ENCODE data around the gene HDAC5.

Gene HDAC5

GRCh38 chr17:44110011-44110686 is 13.3 kb downstream of the HDAC5 start:
- ATAC-seq (ENCODE audit: low read depth) (no peak), DNase-seq (ENCODE audit: low spot score) (no peak)
- no peak overlapping the region for H3K27ac ChIP-seq (ENCODE audit: poor library complexity, severe bottlenecking)
- TF ChIP-seq, protein P1, sequence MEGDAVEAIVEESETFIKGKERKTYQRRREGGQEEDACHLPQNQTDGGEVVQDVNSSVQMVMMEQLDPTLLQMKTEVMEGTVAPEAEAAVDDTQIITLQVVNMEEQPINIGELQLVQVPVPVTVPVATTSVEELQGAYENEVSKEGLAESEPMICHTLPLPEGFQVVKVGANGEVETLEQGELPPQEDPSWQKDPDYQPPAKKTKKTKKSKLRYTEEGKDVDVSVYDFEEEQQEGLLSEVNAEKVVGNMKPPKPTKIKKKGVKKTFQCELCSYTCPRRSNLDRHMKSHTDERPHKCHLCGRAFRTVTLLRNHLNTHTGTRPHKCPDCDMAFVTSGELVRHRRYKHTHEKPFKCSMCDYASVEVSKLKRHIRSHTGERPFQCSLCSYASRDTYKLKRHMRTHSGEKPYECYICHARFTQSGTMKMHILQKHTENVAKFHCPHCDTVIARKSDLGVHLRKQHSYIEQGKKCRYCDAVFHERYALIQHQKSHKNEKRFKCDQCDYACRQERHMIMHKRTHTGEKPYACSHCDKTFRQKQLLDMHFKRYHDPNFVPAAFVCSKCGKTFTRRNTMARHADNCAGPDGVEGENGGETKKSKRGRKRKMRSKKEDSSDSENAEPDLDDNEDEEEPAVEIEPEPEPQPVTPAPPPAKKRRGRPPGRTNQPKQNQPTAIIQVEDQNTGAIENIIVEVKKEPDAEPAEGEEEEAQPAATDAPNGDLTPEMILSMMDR (IDR thresholded peaks at IDR 0.05; ENCODE audit: poor library complexity, severe bottlenecking) = no peak
- no peaks in the 10 kb centered on the region for H3K36me3 ChIP-seq (ENCODE audit: low read depth)
- H3K4me1 ChIP-seq (ENCODE audit: insufficient read depth, poor library complexity, severe bottlenecking) = peaks cover 6% of the 10 kb centered on the region
- H3K27me3 ChIP-seq (ENCODE audit: insufficient read depth, poor library complexity, severe bottlenecking) = no peaks in the 10 kb centered on the region
- no peaks in the 10 kb centered on the region for H3K9me3 ChIP-seq (ENCODE audit: severe bottlenecking)
- H3K4me3 ChIP-seq (ENCODE audit: severe bottlenecking) = no peak overlapping the region

DNA sequence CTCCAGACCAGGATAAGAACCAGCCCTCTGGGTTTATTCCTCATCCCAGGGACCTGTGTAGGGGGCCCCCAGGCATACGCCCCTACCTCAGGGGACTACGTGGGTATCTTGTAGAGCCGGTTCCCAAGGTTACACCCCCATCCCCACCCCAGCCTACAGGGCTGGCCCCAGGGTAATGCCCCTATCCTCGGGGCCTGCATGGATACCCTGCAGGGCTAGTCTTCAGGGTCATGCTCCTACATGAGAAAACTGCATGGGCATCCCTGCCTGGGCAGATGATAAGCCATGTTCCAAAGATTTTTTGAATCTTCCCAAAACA is 14.2 kb downstream of the HDAC5 start:
- Histone ChIP-seq H3K4me3 (ENCODE audit: severe bottlenecking) (no peak overlapping the region), H3K27me3 (ENCODE audit: insufficient read depth, poor library complexity, severe bottlenecking) (no peaks in the 10 kb centered on the region), H3K36me3 (ENCODE audit: low read depth) (no peaks in the 10 kb centered on the region), H3K27ac (ENCODE audit: poor library complexity, severe bottlenecking) (no peak overlapping the region), H3K9me3 (ENCODE audit: severe bottlenecking) (no peaks in the 10 kb centered on the region), H3K4me1 (ENCODE audit: insufficient read depth, poor library complexity, severe bottlenecking) (peaks cover 6% of the 10 kb centered on the region)
- ATAC-seq (ENCODE audit: low read depth) = no peak
- TF ChIP-seq, protein P1 (IDR thresholded peaks at IDR 0.05; ENCODE audit: poor library complexity, severe bottlenecking) = no peak
- DNase-seq (ENCODE audit: low spot score) = no peak

- ATAC-seq (ENCODE audit: low read depth) (no peak), DNase-seq (ENCODE audit: low spot score) (no peak)
- Histone ChIP-seq H3K4me3 (ENCODE audit: severe bottlenecking) (no peak overlapping the region), H3K4me1 (ENCODE audit: insufficient read depth, poor library complexity, severe bottlenecking) (peaks cover 6% of the 10 kb centered on the region), H3K36me3 (ENCODE audit: low read depth) (no peaks in the 10 kb centered on the region), H3K27me3 (ENCODE audit: insufficient read depth, poor library complexity, severe bottlenecking) (no peaks in the 10 kb centered on the region), H3K27ac (ENCODE audit: poor library complexity, severe bottlenecking) (no peak overlapping the region), H3K9me3 (ENCODE audit: severe bottlenecking) (no peaks in the 10 kb centered on the region)
- TF ChIP-seq, protein P1 (IDR thresholded peaks at IDR 0.05; ENCODE audit: poor library complexity, severe bottlenecking) = no peak
These were observed 14.8 kb downstream of the HDAC5 start for GRCh38 chr17:44108440-44109311.

DNA sequence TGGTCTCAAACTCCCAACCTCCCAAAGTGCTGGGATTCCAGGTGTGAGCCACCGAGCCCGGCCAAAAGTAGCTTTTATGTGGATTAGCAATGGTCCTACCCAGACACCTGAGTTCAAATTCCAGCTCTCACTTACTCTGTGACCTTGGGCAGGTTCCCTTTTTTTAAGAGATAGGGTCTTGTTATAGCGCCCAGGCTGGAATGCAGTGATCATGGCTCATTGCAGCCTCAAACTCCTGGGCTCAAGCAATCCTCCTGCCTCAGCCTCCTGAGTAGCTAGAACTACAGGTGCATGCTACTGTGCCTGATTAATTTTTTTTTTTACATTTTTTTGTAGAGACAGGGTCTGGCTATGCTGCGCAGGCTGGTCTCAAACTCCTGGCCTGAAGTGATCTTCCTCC is 16.6 kb downstream of the HDAC5 start:
- TF ChIP-seq, protein P1 (IDR thresholded peaks at IDR 0.05; ENCODE audit: poor library complexity, severe bottlenecking) = no peak
- no peak for ATAC-seq (ENCODE audit: low read depth)
- no peaks in the 10 kb centered on the region for H3K9me3 ChIP-seq (ENCODE audit: severe bottlenecking)
- peaks cover 6% of the 10 kb centered on the region for H3K4me1 ChIP-seq (ENCODE audit: insufficient read depth, poor library complexity, severe bottlenecking)
- H3K36me3 ChIP-seq (ENCODE audit: low read depth) = no peaks in the 10 kb centered on the region
- no peak overlapping the region for H3K27ac ChIP-seq (ENCODE audit: poor library complexity, severe bottlenecking)
- no peak for DNase-seq (ENCODE audit: low spot score)
- H3K27me3 ChIP-seq (ENCODE audit: insufficient read depth, poor library complexity, severe bottlenecking) = no peaks in the 10 kb centered on the region
- H3K4me3 ChIP-seq (ENCODE audit: severe bottlenecking) = no peak overlapping the region

GRCh38 chr17:44105941-44106340 is 17.5 kb downstream of the HDAC5 start:
- no peak overlapping the region for H3K4me3 ChIP-seq (ENCODE audit: severe bottlenecking)
- H3K27me3 ChIP-seq (ENCODE audit: insufficient read depth, poor library complexity, severe bottlenecking) = no peaks in the 10 kb centered on the region
- peaks cover 6% of the 10 kb centered on the region for H3K4me1 ChIP-seq (ENCODE audit: insufficient read depth, poor library complexity, severe bottlenecking)
- ATAC-seq (ENCODE audit: low read depth) (no peak), DNase-seq (ENCODE audit: low spot score) (no peak)
- H3K27ac ChIP-seq (ENCODE audit: poor library complexity, severe bottlenecking) = no peak overlapping the region
- H3K36me3 ChIP-seq (ENCODE audit: low read depth) = no peaks in the 10 kb centered on the region
- TF ChIP-seq, protein P1 (IDR thresholded peaks at IDR 0.05; ENCODE audit: poor library complexity, severe bottlenecking) = no peak
- H3K9me3 ChIP-seq (ENCODE audit: severe bottlenecking) = no peaks in the 10 kb centered on the region

All from RWPE2 (cell line).